ENCODE data around the gene FSCN2.
"Not testable (repeated sequence)": the region's sequence is repeated elsewhere in the genome, so short reads cannot be mapped to it uniquely, and the experiment has no call there.

The FSCN2 gene

DNA sequence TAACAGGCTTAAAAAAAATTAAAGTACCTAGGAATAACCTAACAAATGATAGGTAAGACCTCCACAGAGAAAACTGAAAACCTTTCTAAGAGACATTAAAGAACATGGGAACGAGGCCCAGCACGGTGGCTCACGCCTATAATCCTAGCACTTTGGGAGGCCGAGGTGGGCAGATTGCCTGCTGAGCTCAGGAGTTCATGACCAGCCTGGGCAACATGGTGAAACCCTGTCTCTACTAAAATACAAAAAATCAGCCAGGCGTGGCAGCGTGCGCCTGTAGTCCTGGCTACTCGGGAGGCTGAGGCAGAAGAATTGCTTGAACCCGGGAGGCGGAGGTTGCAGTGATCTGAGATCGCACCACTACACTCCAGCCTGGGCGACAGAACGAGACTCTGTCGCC, 56.6 kb downstream of the FSCN2 start:
- H3K9me3 ChIP-seq (ENCODE audit: low read length); H3K27me3 ChIP-seq (ENCODE audit: insufficient read depth, low read length); H3K4me3 ChIP-seq (ENCODE audit: low read length); H2AFZ ChIP-seq (ENCODE audit: low read depth, low read length); H3K4me1 ChIP-seq (ENCODE audit: insufficient read depth, low read length): not testable (repeated sequence)
- H3K36me3 ChIP-seq (ENCODE audit: insufficient read depth, low read length): peaks cover 83% of the 10 kb centered on the region

DNA sequence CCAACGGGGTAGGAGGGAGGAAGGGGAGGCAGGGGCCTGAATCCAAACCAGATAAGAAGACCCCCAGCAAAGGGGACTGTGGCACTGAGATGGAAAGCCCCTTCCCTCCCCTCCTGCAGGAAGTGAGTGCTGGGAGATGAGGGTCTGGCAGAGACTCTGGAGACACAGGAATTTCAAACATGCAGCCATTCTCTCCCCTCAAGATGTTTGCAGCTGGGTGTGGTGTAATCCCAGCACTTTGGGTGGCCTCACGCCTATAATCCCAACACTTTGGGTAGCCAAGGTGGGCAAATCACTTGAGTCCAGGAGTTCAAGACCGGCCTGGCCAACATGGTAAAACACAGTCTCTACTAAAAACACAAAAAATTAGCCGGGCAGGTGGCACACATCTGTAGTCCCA, 57.9 kb downstream of the FSCN2 start:
- Histone ChIP-seq H3K4me1 (ENCODE audit: insufficient read depth, low read length) (no peaks in the 10 kb centered on the region), H3K9me3 (ENCODE audit: low read length) (no peaks in the 10 kb centered on the region), H3K4me3 (ENCODE audit: low read length) (no peak overlapping the region), H3K36me3 (ENCODE audit: insufficient read depth, low read length) (peaks cover 84% of the 10 kb centered on the region), H3K27me3 (ENCODE audit: insufficient read depth, low read length) (no peaks in the 10 kb centered on the region), H2AFZ (ENCODE audit: low read depth, low read length) (no peak overlapping the region)

Measured in neuron (in vitro differentiated cells).